HepG2 (cell line): ENCODE data around the gene CORO1C. TPM values are rescaled to one million over a fixed set of nuclear protein-coding genes. Genes with fewer than 3 reads are reported as not detected.

ENCODE experiments used
- ATAC-seq: fragments of 200-7000 bp; cut with Tn5 transposase; 3 replicates; pipeline ENCODE4 v1.9.1; 2020; ENCODE audit warnings: mild to moderate bottlenecking, moderate library complexity
- BruUV-seq: library from RNA; stranded (reverse); fragments of 400-500 nt; replicated peaks from 2 replicates; lab custom pipeline; 2021; lab: Mats Ljungman, UMichigan
- CTCF ChIA-PET: fragments of 300-600 bp; formaldehyde crosslinking; extraction: SDS; loops from one replicate; lab custom pipeline; 2021; ENCODE audit warnings: low total read pairs, inconsistent platforms, low intra/inter-chr PET ratio; lab: Yijun Ruan, JAX
- POLR2A ChIA-PET: fragments of 350-600 bp; sonication (Branson Sonifier 250); formaldehyde crosslinking; loops from one replicate; lab custom pipeline; 2020; ENCODE audit warnings: antibody characterized with exemption, inconsistent platforms; lab: Yijun Ruan, JAX
- DNase-seq: peaks from one replicate; pipeline ENCODE4 v3.0.0-alpha.2; 2015; ENCODE audit warnings: low spot score
- FAIRE-seq: peaks from 3 replicates; lab custom pipeline; 2011; peaks lifted over from hg19 to GRCh38; lab: Jason Lieb, UNC
- H2AFZ ChIP-seq: one replicate; pipeline ENCODE4 v1.6.1; 2011; ENCODE audit warnings: low read length, inconsistent platforms
- H3K27ac ChIP-seq: fragments of 300-600 bp; 3 replicates; pipeline ENCODE4 v1.8.0; 2011; ENCODE audit warnings: mixed run types, mild to moderate bottlenecking, mixed read lengths, low read length, inconsistent platforms; ENCODE audit not compliant: insufficient read depth; ENCODE audit errors: extremely low read length
- H3K27me3 ChIP-seq, 2 experiments: fragments of 200-600 bp in 1 of 2; 2 replicates in 1 of 2; 3 replicates in 1 of 2; pipeline versions ENCODE4 v1.6.0 to v1.8.0; 2011; ENCODE audit warnings: low read length in 2 of 2, mild to moderate bottlenecking in 2 of 2, moderate library complexity in 2 of 2, inconsistent platforms in 1 of 2; ENCODE audit not compliant: insufficient read depth in 2 of 2, control insufficient read depth in 1 of 2
- H3K36me3 ChIP-seq, 2 experiments: fragments of 200-600 bp in 1 of 2; replicated peaks in 1 of 2; 2 replicates in 1 of 2; 3 replicates in 1 of 2; pipeline versions ENCODE4 v1.5.1 to v1.8.0; 2011; ENCODE audit warnings: low read length in 2 of 2, inconsistent platforms in 1 of 2; ENCODE audit not compliant: insufficient read depth in 2 of 2, control insufficient read depth in 1 of 2
- H3K4me1 ChIP-seq: 2 replicates; pipeline ENCODE4 v1.5.1; 2012; ENCODE audit warnings: low read length, inconsistent platforms; ENCODE audit not compliant: insufficient read depth
- H3K4me2 ChIP-seq: 2 replicates; pipeline ENCODE4 v1.6.0; 2011; ENCODE audit warnings: low read depth, low read length, inconsistent platforms
- H3K4me3 ChIP-seq, 3 experiments: fragments of 200-600 bp in 1 of 3; sonication (generic), shearing (Covaris generic) in 1 of 3; replicated peaks in 1 of 3; 2 replicates each; pipeline ENCODE4 v1.5.1; 2011 to 2016; ENCODE audit warnings: low read length in 3 of 3, inconsistent platforms in 2 of 3, low read depth in 2 of 3, mild to moderate bottlenecking in 2 of 3, control low read depth in 1 of 3, mixed read lengths in 1 of 3; ENCODE audit not compliant: insufficient read depth in 1 of 3
- H3K79me2 ChIP-seq: one replicate; pipeline ENCODE4 v1.6.1; 2011; ENCODE audit warnings: low read length, inconsistent platforms; ENCODE audit not compliant: insufficient read depth
- H3K9ac ChIP-seq: 2 replicates; pipeline ENCODE4 v1.6.0; 2011; ENCODE audit warnings: mild to moderate bottlenecking, low read depth, low read length, inconsistent platforms; ENCODE audit not compliant: insufficient read depth
- H3K9me3 ChIP-seq: 2 replicates; pipeline ENCODE4 v1.5.1; 2012; ENCODE audit warnings: mild to moderate bottlenecking, low read length
- H4K20me1 ChIP-seq: 2 replicates; pipeline ENCODE4 v1.6.0; 2011; ENCODE audit warnings: inconsistent platforms, mild to moderate bottlenecking, low read length, moderate library complexity; ENCODE audit not compliant: insufficient read depth
- CHCHD3 ChIP-seq: sonication (generic); formaldehyde crosslinking; IDR thresholded peaks from 2 replicates; pipeline ENCODE4 v1.8.0; 2022; ENCODE audit warnings: mild to moderate bottlenecking, missing genetic modification reagents, moderate library complexity
- HNF4G ChIP-seq, 2 experiments: sonication (generic) in 1 of 2; formaldehyde crosslinking in 1 of 2; IDR thresholded peaks; 2 replicates each; pipeline versions ENCODE4 v1.4.0 to v1.6.1; 2011 to 2020; ENCODE audit warnings: borderline replicate concordance in 2 of 2, low read depth in 2 of 2, mild to moderate bottlenecking in 2 of 2, low read length in 1 of 2, missing genetic modification reagents in 1 of 2, moderate library complexity in 1 of 2
- PCBP2 ChIP-seq: fragments of 200-400 bp; formaldehyde crosslinking; optimal IDR thresholded peaks from 2 replicates; pipeline ENCODE3; 2018; ENCODE audit warnings: low read length, low read depth; ENCODE audit not compliant: poor library complexity, severe bottlenecking
- ZFYVE20 ChIP-seq: sonication (generic); formaldehyde crosslinking; IDR thresholded peaks from 2 replicates; pipeline ENCODE4 v1.8.0; 2023; ENCODE audit warnings: low read depth, mild to moderate bottlenecking, moderate library complexity, missing genetic modification reagents, borderline replicate concordance
- ZNF224 ChIP-seq: sonication (generic); formaldehyde crosslinking; IDR thresholded peaks from 2 replicates; pipeline ENCODE4 v1.5.0; 2020; ENCODE audit warnings: mild to moderate bottlenecking, missing genetic modification reagents
- ZNF235 ChIP-seq: sonication (generic); formaldehyde crosslinking; IDR thresholded peaks from 2 replicates; pipeline ENCODE4 v1.8.1; 2023; ENCODE audit warnings: mild to moderate bottlenecking, missing genetic modification reagents, borderline replicate concordance
- WGBS: methylation state at CpG from one replicate; pipeline ENCODE4 v1.1.6; 2017; ENCODE audit warnings: low lambda C conversion rate; 5-methylcytosine and 5-hydroxymethylcytosine counted together
- in situ Hi-C: cut with HindIII; loops from 2 replicates; pipeline ENCODE4 v1.10.0; 2017; ENCODE audit warnings: low pct_unique_long_range_greater_than_20kb; ENCODE audit not compliant: extremely low pct_ligation_motif_present
- intact Hi-C: fragments of 100-400 bp; cut with micrococcal nuclease; formaldehyde crosslinking; loops from one replicate; pipeline ENCODE4 v1.10.0; 2022; ENCODE audit not compliant: unreplicated experiment
- polyA plus RNA-seq, 8 experiments: library from polyadenylated mRNA; depleted of rRNA in 3 of 8; stranded (reverse) in 7 of 8; unstranded in 1 of 8; fragments of >200 nt; fragmentation: Illumina TruSeq in 4 of 8; extraction: Trizol in 4 of 8; gene quantifications; 2 replicates each; pipeline versions ENCODE4 v1.2.1 to v1.2.3, GENCODE V29; 2011 to 2016; ENCODE audit warnings: low read depth in 4 of 8, missing spikeins in 1 of 8, mixed read lengths in 1 of 8; ENCODE audit not compliant: insufficient read depth in 1 of 8
- total RNA-seq, 5 experiments: library from RNA; depleted of rRNA; stranded (reverse); fragments of >200 nt; fragmentation: Illumina TruSeq; extraction: Trizol; gene quantifications; 2 replicates each; pipeline ENCODE4 v1.2.3, GENCODE V29; 2016; ENCODE audit warnings: low read depth in 1 of 5
- TF ChIP-seq, protein P1 (sequence below): sonication (generic); formaldehyde crosslinking; IDR thresholded peaks from 2 replicates; pipeline ENCODE4 v1.9.0; 2022; ENCODE audit warnings: low read depth, missing genetic modification reagents
- TF ChIP-seq, protein P2 (sequence below): IDR thresholded peaks from 2 replicates; pipeline ENCODE4 v1.6.1; 2012; ENCODE audit warnings: low read length, improper control_type of control experiment
- TF ChIP-seq, protein P3 (sequence below): sonication (generic); formaldehyde crosslinking; IDR thresholded peaks from 2 replicates; pipeline ENCODE4 v1.8.0; 2022; ENCODE audit warnings: mild to moderate bottlenecking, missing genetic modification reagents; ENCODE audit not compliant: insufficient replicate concordance
- TF ChIP-seq, protein P4 (sequence below): IDR thresholded peaks from 2 replicates; pipeline ENCODE4 v1.6.1; 2016; ENCODE audit warnings: missing compliant biosample characterization, missing genetic modification reagents, borderline replicate concordance
- TF ChIP-seq, protein P5 (sequence below): sonication (generic); formaldehyde crosslinking; IDR thresholded peaks from 2 replicates; pipeline ENCODE4 v1.5.1; 2020; ENCODE audit warnings: mild to moderate bottlenecking, missing genetic modification reagents

The CORO1C gene
- total and polyA plus RNA-seq, 2 of the 13 experiments (the other 11 are each of a cell fraction or from before 2014, with no cell fraction given) = 73.7 to 131 TPM

DNA sequence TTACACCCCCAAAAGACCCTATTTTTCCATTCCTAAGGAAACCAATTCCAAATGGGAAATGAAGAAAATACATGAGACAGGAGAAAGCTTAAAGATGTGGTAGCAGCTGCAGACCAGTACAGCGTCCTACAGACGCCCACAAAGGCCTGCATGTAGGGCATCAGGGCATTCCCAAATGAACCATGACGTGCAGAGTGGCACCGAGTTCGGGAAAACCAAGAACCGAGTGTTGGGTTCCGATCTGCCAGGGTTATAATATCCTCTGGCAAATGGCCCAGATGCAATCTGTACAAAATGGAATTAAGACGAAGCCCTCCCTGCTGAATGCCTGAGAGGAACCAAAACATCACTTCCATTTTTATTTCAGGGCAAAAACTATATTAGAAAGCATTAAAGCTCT, 63.3 kb downstream of the CORO1C start:
- WGBS = 96% methylated on average over 8 of the region's 8 CpGs
- intact Hi-C loops = loop anchor here (10.0 kb wide), 1 partner anchor 427 kb away; the partner anchor contains the start of genes ALKBH2 and UNG
- ATAC-seq (no peak), DNase-seq (no peak), FAIRE-seq (no peak)
- Histone ChIP-seq H3K9ac (no peak overlapping the region), H3K9me3 (no peaks in the 10 kb centered on the region), H3K79me2 (peaks cover 43% of the 10 kb centered on the region), H3K4me2 (no peak overlapping the region), H2AFZ (no peak overlapping the region), H4K20me1 (0 out of 2 replicates have a peak, but pooled peaks cover 11% of the 10 kb centered on the region), H3K27ac (peak overlapping the region; percentile 73), H3K4me1 (peaks cover 53% of the 10 kb centered on the region), H3K27me3 (no peaks in the 10 kb centered on the region), H3K4me3 (no peak overlapping the region), H3K36me3 (peaks cover 9 to 19% of the 10 kb centered on the region in 2 experiments)
- ChIA-PET CTCF (no interaction called here), POLR2A (interaction anchor here (1.4 kb wide), 1 partner anchor 17 kb away, joined by 3 read pairs; no protein-coding TSS in a partner anchor)
- no TSS peak for BruUV-seq
- in situ Hi-C loops = loop anchor here (5.0 kb wide), 1 partner anchor 59 kb away; no protein-coding TSS in a partner anchor
- TF ChIP-seq ZNF224 (CRISPR knock-in tag) (no peak), ZFYVE20 (CRISPR knock-in tag) (no peak), HNF4G (IDR thresholded peaks at IDR 0.05; ENCODE audit: borderline replicate concordance, low read depth, low read length) (no peak), HNF4G (CRISPR knock-in tag; IDR thresholded peaks at IDR 0.05; ENCODE audit: borderline replicate concordance, low read depth) (no peak), ZNF235 (CRISPR knock-in tag) (no peak), CHCHD3 (CRISPR knock-in tag) (no peak), PCBP2 (no peak)
- TF ChIP-seq, protein P1, sequence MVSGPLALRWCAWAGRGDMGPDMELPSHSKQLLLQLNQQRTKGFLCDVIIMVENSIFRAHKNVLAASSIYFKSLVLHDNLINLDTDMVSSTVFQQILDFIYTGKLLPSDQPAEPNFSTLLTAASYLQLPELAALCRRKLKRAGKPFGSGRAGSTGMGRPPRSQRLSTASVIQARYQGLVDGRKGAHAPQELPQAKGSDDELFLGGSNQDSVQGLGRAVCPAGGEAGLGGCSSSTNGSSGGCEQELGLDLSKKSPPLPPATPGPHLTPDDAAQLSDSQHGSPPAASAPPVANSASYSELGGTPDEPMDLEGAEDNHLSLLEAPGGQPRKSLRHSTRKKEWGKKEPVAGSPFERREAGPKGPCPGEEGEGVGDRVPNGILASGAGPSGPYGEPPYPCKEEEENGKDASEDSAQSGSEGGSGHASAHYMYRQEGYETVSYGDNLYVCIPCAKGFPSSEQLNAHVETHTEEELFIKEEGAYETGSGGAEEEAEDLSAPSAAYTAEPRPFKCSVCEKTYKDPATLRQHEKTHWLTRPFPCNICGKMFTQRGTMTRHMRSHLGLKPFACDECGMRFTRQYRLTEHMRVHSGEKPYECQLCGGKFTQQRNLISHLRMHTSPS = no peak
- TF ChIP-seq, protein P2, sequence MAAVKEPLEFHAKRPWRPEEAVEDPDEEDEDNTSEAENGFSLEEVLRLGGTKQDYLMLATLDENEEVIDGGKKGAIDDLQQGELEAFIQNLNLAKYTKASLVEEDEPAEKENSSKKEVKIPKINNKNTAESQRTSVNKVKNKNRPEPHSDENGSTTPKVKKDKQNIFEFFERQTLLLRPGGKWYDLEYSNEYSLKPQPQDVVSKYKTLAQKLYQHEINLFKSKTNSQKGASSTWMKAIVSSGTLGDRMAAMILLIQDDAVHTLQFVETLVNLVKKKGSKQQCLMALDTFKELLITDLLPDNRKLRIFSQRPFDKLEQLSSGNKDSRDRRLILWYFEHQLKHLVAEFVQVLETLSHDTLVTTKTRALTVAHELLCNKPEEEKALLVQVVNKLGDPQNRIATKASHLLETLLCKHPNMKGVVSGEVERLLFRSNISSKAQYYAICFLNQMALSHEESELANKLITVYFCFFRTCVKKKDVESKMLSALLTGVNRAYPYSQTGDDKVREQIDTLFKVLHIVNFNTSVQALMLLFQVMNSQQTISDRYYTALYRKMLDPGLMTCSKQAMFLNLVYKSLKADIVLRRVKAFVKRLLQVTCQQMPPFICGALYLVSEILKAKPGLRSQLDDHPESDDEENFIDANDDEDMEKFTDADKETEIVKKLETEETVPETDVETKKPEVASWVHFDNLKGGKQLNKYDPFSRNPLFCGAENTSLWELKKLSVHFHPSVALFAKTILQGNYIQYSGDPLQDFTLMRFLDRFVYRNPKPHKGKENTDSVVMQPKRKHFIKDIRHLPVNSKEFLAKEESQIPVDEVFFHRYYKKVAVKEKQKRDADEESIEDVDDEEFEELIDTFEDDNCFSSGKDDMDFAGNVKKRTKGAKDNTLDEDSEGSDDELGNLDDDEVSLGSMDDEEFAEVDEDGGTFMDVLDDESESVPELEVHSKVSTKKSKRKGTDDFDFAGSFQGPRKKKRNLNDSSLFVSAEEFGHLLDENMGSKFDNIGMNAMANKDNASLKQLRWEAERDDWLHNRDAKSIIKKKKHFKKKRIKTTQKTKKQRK = no peak
- TF ChIP-seq, protein P3, sequence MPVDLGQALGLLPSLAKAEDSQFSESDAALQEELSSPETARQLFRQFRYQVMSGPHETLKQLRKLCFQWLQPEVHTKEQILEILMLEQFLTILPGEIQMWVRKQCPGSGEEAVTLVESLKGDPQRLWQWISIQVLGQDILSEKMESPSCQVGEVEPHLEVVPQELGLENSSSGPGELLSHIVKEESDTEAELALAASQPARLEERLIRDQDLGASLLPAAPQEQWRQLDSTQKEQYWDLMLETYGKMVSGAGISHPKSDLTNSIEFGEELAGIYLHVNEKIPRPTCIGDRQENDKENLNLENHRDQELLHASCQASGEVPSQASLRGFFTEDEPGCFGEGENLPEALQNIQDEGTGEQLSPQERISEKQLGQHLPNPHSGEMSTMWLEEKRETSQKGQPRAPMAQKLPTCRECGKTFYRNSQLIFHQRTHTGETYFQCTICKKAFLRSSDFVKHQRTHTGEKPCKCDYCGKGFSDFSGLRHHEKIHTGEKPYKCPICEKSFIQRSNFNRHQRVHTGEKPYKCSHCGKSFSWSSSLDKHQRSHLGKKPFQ (CRISPR knock-in tag) = no peak
- TF ChIP-seq, protein P4, sequence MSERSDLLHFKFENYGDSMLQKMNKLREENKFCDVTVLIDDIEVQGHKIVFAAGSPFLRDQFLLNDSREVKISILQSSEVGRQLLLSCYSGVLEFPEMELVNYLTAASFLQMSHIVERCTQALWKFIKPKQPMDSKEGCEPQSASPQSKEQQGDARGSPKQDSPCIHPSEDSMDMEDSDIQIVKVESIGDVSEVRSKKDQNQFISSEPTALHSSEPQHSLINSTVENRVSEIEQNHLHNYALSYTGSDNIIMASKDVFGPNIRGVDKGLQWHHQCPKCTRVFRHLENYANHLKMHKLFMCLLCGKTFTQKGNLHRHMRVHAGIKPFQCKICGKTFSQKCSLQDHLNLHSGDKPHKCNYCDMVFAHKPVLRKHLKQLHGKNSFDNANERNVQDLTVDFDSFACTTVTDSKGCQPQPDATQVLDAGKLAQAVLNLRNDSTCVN (CRISPR knock-in tag) = no peak
- TF ChIP-seq, protein P5, sequence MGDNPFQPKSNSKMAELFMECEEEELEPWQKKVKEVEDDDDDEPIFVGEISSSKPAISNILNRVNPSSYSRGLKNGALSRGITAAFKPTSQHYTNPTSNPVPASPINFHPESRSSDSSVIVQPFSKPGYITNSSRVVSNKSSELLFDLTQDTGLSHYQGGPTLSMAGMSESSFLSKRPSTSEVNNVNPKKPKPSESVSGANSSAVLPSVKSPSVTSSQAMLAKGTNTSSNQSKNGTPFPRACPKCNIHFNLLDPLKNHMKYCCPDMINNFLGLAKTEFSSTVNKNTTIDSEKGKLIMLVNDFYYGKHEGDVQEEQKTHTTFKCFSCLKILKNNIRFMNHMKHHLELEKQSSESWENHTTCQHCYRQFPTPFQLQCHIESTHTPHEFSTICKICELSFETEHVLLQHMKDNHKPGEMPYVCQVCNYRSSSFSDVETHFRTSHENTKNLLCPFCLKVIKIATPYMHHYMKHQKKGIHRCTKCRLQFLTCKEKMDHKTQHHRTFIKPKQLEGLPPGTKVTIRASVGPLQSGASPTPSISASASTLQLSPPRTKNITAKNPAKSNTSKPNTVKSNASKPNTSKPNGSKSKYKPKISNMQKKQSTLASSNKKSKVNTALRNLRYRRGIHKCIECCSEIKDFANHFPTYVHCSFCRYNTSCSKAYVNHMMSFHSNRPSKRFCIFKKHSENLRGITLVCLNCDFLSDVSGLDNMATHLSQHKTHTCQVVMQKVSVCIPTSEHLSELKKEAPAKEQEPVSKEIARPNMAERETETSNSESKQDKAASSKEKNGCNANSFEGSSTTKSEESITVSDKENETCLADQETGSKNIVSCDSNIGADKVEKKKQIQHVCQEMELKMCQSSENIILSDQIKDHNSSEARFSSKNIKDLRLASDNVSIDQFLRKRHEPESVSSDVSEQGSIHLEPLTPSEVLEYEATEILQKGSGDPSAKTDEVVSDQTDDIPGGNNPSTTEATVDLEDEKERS (CRISPR knock-in tag) = no peak
